ENCODE data around the gene TRIM2.

- TF ChIP-seq POLR2A (IDR thresholded peaks at IDR 0.05) (no peak), CTCF (IDR thresholded peaks at IDR 0.05) (no peak)
Observed at GRCh38 chr4:153210727-153211126, 6.5 kb downstream of the TRIM2 start.

Measured in vagina (tissue), 2 donors.